Activated CD8-positive, alpha-beta memory T cell treated with anti-CD3 and anti-CD28 coated beads for 24 hours (primary cell): ENCODE data around the gene ADAMTS18.
"Not testable (repeated sequence)": the region's sequence is repeated elsewhere in the genome, so short reads cannot be mapped to it uniquely, and the experiment has no call there.

ENCODE experiments used
- DNase-seq: peaks from one replicate; pipeline ENCODE4 v3.0.0-alpha.2; 2020

The ADAMTS18 gene

GRCh38 chr16:77434530-77435271, at the start of gene ADAMTS18:
Gene ADAMTS18 (minus strand): TSS chr16:77435034. CDS start chr16:77434695, 339 bp downstream.
- DNase-seq, result no peak

- DNase-seq, result no peak
Observed at GRCh38 chr16:77480681-77481315, 46.0 kb upstream of the ADAMTS18 start.

- no peak for DNase-seq
Observed at GRCh38 chr16:77472262-77472661, 37.4 kb upstream of the ADAMTS18 start.

DNA sequence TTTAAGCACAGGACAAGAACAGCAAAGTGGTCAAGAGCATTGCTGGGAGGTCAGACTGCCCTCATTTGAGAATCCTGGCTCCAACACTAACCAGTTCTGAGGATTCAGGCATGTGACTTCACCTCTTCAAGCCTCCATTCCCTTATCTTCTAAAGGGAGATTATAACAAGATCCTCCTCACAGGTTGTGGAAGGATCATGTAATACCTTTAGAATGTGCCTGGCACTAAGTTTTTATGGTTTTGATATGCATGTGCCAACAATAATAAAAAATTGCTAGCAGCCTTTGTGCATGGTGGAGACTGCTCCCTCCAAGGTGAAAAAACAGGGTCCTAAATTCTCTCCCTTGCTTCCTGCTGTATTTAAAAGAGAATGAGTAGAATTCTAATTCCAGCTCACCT, 36.0 kb upstream of the ADAMTS18 start:
- no peak for DNase-seq

DNA sequence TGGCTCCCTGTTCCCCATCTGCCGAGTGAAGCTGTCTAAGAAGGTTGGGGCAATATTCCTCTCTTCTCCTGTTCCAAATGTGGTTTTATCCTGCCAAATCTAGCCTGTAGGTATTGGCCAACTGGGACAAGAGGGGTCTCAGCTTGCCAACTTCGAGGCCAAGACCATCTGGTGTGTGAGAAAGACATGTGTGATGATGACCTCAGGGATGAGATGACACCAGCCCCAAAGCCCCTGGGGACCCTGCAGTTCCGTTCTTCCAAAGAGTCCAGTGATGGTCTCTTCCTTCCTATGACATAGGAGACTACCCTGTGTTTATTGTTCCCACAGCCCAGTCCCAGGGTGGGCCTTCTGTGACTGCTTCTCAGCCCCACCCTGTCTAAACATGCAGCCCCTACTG, 34.8 kb upstream of the ADAMTS18 start:
- DNase-seq, result no peak

DNA sequence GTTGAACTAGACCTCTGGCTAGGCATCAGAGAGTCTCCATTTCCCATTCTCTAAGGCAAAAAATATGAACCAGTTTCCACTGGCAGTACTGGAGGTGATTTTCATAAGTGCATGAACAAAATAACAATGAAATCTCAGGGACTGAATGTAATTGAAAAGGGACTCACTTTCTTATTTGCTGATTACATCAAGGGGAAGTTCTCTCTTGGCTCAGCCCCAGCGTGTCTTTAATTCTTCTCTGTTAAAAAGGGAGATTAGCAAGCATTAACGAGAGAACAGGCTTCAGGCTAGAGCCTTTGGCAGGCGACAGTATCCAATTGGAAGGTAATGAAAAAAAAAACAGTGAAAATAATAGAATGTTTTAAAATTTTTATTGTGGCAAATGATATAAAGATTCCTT, 34.0 kb upstream of the ADAMTS18 start:
- DNase-seq, result no peak

DNA sequence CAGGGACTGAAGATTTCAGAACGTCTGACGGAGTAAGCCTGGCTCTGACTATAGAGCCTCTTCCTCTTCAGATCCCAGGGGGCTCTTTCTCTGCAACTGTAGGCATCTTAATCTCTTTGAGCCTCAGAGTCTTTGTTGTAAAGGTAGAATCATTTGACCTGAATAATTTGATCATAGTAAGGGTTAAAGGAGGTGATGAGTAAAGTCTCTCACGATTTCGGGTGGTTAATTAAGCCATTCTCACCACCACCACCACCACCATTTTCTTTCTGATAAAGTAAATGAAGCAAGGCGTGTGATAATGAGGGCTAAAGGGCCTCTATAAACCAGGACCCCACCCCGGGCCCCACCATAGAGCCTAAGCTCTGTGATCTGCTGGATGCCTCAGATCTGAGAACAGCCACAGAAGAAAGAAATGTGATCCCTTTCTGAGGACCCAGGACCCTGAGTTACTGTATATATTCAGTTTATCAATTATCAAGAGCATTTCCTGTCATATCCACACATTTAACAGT, 33.0 kb upstream of the ADAMTS18 start:
- no peak for DNase-seq

DNA sequence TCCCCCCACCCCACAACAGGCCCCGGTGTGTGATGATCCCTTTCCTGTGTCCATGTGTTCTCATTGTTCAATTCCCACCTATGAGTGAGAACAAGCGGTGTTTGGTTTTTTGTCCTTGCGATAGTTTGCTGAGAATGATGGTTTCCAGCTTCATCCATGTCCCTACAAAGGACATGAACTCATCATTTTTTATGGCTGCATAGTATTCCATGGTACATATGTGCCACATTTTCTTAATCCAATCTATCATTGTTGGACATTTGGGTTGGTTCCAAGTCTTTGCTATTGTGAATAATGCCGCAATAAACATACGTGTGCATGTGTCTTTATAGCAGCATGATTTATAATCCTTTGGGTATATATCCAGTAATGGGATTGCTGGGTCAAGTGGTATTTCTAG, 28.8 kb upstream of the ADAMTS18 start:
- DNase-seq, result not testable (repeated sequence)

DNA sequence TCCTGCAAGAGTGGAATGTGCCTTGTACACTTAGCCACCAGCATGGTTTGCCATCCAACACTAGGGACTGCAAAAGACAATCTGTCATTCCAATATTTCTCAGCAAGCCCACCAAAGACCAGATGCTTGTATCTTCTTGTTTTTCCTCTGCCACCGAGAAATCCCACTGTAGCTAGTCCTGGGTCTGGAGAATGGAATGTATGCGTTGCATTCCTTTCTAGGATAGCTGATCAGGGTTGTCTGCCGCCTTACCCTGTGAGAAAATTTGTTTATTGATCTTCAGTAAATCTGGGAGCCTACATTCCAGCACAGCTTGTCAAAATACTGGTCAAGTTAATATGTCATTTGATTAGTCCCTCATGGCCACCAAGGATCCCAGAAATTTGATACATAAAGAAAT, 28.1 kb upstream of the ADAMTS18 start:
- DNase-seq, result no peak

DNA sequence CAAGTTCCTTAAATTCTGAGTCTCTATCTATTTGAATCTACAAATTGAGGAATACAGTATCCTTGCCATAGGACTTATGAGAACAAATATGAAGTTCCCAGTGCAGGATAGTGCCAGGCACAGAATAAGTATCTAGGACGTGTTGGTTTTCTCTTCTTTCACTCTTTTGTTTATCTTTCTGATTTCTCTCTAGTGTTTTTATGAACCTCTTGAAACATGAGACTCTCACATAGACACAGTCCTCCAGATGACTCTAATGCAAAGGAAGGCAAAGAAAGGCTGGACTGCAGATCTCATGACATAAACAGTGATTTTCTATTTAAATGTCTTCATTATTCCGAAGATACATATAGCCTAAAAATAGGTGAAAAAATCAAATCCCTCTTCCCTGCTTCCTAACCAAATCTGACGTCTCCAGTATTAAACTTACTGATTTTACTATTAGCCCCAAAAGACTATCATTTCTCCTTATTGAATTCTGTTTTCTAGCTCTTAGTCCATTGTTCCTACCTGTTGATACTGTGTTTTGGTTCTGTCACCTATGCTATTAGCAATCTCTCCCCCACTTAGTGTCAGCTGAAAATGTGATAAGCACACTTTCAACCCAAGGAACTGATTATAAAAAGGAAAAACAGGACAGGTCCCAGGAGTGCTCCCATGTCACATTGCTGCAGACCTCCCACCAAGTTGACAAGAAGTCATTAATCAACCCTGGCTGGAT, 24.9 kb upstream of the ADAMTS18 start:
- no peak for DNase-seq

DNA sequence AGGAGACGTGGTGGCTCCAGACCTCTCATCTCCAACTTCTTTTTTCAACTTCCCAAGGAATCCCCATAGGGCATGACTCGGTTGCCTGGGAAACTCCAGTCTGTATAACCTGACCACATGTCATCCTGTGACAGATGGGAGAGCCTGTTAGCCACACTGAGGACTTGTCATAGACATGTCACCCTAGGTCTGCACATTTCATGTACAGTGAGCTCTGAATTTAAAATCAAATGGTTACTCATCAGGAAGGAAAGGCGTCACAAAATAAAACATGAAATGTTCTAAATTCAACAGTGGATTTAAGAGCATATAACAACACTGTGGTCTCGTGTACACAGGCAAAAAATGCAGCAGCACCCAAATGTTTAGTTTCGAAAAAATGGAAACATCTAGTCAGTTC, 22.2 kb upstream of the ADAMTS18 start:
- no peak for DNase-seq

- no peak for DNase-seq
Observed at GRCh38 chr16:77452243-77452642, 17.4 kb upstream of the ADAMTS18 start.

- DNase-seq, result no peak
Observed at GRCh38 chr16:77450790-77451487, 16.1 kb upstream of the ADAMTS18 start.

GRCh38 chr16:77449208-77449607, 14.4 kb upstream of the ADAMTS18 start:
- no peak for DNase-seq

GRCh38 chr16:77445324-77445723, 10.5 kb upstream of the ADAMTS18 start:
- DNase-seq, result no peak

DNA sequence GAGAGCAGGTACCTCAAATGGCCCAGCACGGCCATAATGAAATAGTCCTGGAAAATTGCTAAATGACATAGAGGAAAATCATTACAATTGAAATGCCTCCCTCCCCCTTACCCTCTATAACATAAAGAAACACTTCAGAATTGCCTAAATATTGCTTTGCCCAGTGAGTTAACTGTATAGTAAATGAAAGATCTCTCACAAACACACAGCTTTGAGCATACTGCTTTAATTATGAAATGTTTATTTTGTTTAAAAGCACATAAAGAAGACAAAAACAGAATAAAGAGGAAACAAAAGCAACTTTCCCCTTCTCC, 9.3 kb upstream of the ADAMTS18 start:
- DNase-seq, result no peak

- DNase-seq, result no peak
Observed at GRCh38 chr16:77443357-77444146, 8.7 kb upstream of the ADAMTS18 start.

DNA sequence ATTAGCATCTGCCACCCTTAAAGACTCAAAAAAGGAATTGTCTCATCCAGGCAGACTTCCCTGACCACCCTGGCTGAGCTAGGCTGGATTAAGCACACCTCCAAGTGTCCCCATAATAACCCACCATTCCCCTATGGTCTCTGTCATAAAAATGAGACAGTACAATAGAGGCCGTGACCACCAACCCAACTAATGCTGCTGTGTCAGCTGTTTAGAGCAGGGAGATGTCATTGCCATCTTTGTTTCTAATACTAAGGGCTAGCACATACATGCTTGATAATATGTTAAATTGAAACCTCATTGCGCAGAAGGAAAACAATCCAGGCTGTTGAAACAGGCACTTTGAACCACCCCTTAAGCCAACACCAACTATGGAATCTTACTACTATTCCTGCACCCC, 7.2 kb upstream of the ADAMTS18 start:
- no peak for DNase-seq

GRCh38 chr16:77439106-77439505, 4.3 kb upstream of the ADAMTS18 start:
- DNase-seq, result no peak

DNA sequence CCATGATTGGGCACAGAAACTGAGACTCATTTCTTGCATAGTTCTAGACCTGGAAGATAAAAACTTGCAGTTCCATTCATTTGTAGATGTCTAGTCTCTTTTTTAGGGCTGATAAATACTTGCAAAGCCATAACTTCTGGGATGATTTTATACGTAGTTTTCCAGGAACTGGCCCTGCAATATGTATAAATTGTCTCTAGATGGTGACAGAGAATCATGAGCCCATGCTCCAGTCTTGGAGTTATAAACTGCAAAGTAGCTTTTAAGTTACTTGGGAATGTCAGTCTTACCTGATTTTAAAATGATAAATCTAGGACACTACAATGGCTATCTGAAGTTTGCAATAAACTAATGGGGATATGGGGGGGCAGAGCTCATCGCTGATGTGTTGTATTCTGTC, 3.0 kb upstream of the ADAMTS18 start:
- no peak for DNase-seq

GRCh38 chr16:77435272-77435820, 512 bp upstream of the ADAMTS18 start:
- DNase-seq, result no peak

DNA sequence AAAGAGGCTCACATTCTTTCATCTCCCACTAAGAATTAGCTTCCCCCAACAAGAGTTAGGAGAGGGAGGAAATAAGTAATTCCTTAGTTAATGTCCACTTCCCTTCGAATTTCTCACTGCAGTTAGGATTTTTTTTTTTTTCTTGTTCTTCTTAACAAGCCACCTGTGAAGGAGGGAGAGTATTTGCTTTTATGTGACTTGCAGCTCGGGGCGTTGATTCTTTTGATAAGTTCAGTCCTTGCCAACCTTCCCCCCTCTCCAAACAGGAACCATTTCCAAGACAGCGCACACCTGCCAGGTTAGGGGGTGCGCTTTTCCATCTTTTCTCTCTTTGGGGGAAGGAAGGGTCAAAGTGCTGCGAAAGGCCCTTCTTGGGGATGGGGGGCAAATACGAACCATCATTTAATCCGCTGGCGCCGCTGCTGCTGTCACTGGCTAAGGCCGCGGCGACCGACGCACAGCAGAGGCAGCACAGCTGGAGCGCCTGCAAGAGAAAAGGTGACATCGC, 758 bp downstream of the ADAMTS18 start:
- DNase-seq, result no peak
